ENCODE results near the gene PSME2.

DNA sequence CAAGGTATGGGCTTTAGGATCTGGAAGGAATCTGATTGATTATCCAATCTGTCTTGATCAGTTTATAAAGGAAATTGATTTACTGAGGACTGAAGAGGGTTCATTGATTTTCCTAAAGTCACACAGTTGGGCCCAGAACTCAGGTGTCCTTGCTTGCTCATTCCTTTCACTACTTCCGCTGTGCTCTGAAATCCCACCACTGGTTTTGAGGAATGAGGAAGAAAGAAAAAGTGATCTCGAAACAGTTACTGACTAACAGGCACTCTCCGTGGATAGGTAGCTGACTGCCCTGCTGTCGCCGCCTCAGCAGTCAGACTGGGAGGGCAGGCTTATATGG lies 16.1 kb downstream of the PSME2 start, which contains the start of gene FITM1:
- TF ChIP-seq, protein P1, sequence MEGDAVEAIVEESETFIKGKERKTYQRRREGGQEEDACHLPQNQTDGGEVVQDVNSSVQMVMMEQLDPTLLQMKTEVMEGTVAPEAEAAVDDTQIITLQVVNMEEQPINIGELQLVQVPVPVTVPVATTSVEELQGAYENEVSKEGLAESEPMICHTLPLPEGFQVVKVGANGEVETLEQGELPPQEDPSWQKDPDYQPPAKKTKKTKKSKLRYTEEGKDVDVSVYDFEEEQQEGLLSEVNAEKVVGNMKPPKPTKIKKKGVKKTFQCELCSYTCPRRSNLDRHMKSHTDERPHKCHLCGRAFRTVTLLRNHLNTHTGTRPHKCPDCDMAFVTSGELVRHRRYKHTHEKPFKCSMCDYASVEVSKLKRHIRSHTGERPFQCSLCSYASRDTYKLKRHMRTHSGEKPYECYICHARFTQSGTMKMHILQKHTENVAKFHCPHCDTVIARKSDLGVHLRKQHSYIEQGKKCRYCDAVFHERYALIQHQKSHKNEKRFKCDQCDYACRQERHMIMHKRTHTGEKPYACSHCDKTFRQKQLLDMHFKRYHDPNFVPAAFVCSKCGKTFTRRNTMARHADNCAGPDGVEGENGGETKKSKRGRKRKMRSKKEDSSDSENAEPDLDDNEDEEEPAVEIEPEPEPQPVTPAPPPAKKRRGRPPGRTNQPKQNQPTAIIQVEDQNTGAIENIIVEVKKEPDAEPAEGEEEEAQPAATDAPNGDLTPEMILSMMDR (conservative IDR thresholded peaks at IDR 0.05), result no peak
- no peak for TF ChIP-seq EZH2 (IDR thresholded peaks at IDR 0.05; ENCODE audit: low read depth)
